ENCODE data around the gene TPST1. TPM values are rescaled to one million over a fixed set of nuclear protein-coding genes. Genes with fewer than 3 reads are reported as not detected.

The TPST1 gene
- total RNA-seq, 1 donor from 2014 or later = 6.0 TPM

DNA sequence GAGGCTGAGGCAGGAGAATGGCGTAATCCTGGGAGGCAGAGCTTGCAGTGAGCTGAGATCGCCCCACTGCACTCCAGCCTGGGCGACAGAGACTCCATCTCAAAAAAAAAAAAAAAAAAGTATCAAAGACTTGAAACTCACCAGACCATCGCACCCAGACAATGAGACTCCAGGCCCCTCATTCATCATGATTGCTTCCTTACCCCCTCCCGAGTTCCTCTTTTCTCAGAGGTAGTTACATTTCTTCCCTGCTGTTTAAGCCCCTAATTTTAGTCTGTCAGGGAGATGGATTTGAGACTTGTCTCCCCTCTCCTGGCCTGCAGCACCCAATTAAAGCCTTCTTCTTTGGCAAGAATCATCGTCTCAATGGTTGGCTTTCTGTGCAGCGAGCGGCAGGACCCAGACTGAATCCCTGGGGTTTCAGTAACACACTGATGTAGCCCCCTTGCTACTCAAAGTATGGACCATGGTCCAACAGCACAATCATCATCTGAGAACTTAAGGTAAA is 19.4 kb upstream of the TPST1 start:
- DNase-seq = no peak
- no peak for ATAC-seq
- intact Hi-C loops (cut with micrococcal nuclease) = no loop called here

GRCh38 chr7:66186991-66187390 is 18.1 kb upstream of the TPST1 start:
- no peak for ATAC-seq
- intact Hi-C loops (cut with micrococcal nuclease) = no loop called here
- no peak for DNase-seq

GRCh38 chr7:66187905-66188304 is 17.2 kb upstream of the TPST1 start:
- intact Hi-C loops (cut with micrococcal nuclease) = no loop called here
- ATAC-seq = peak; percentile 84
- peak; percentile 45 for DNase-seq

- intact Hi-C loops (cut with micrococcal nuclease) = no loop called here
- ATAC-seq (no peak), DNase-seq (no peak)
Observed at GRCh38 chr7:66188645-66189044, 16.5 kb upstream of the TPST1 start.

DNA sequence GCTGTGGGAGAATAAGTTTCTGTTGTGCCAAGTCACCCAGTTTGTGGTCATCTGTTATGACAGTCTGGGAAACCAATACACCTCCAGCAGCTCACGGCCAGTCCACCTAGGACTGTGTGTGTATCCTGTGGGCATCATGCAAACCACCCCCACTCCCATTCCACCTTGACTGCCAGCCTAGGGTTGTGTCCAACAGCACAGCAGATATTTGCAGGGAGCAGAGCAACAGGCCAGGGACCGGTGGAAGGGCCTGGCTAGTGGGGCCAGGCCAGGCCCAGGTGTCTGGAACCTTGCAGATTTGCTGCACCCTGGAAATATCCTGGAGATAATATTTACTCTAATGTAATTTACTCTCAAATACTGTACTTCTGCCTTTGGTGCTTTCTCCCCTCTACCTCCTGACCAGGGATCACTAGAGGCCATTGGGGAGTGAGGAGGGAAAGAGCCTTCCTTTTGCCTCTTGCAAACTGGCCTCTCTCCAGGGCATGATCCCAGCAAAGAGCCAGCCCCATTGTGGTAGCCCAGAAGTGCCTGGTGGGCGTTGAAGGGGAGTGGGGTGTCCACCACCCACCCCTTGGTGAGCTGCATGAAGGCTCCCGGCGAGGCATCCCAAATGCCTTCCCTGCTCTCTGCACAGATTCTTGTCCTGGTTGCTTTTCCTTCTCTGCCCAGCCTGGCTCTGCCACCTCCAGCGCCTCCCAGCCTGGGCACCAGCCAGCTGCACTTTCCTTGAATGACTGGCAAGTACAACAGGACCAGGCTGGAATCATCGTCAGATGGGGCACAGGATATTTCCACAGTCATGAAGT is 15.2 kb upstream of the TPST1 start:
- intact Hi-C loops (cut with micrococcal nuclease) = no loop called here
- DNase-seq (no peak), ATAC-seq (no peak)

DNA sequence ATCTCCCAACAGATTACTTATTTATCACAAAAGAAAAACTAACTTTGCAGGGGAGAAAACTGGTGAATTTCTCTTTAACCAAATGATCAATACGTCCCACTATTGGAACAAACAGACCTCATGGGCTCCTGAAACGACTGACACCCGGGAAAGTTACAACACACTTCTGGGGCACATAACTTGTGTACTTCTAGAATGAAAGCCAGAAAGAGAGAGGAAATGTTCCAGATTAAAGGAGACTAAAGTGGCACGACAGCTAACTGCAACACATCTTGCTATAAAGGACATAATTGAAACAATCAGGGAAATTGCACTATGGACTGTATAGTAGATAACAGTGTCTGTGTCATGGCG is 14.7 kb upstream of the TPST1 start:
- ATAC-seq (no peak), DNase-seq (no peak)
- intact Hi-C loops (cut with micrococcal nuclease) = no loop called here

DNA sequence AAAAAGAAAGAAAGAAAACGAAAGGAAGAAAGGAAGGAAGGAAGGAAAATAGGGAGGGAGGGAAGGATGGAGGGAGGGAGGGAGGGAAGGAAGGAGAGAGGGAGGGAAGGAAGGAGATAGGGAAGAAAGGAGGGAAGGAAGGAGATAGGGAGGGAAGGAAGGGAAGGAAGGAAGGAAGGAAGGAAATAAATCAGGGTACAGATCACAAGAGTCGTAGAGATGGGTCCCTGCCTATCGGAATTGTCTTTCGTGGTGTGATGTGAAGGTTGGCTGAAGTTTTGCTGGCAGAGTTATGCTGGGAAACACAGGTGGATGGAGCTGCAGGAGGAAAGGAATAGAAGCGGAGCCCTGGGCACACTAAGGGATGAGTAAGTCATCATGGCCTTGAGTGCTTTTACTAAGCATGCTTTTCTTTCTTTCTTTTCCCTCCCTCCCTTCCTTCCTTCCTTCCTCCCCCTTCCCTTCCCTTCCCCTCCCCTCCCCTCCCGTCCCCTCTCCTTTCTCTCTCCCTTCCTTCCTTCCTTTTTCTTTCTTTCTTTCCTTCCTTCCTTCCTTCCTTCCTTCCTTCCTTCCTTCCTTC is 11.9 kb upstream of the TPST1 start:
- DNase-seq = no peak
- intact Hi-C loops (cut with micrococcal nuclease) = no loop called here
- ATAC-seq = no peak

- no peak for DNase-seq
- peak; percentile 55 for ATAC-seq
- intact Hi-C loops (cut with micrococcal nuclease) = no loop called here
Observed at GRCh38 chr7:66198469-66198868, 6.7 kb upstream of the TPST1 start.

GRCh38 chr7:66198956-66199355 is 6.2 kb upstream of the TPST1 start:
- no peak for ATAC-seq

GRCh38 chr7:66202441-66202840 is 2.7 kb upstream of the TPST1 start:
- no peak for DNase-seq
- no peak for ATAC-seq
- intact Hi-C loops (cut with micrococcal nuclease) = loop anchor here (10.0 kb wide), 1 partner anchor 212 kb away; no protein-coding TSS in a partner anchor

More at GRCh38 chr7:66198956-66199355, 6.2 kb upstream of the TPST1 start:
- intact Hi-C loops (cut with micrococcal nuclease) = no loop called here
- no peak for DNase-seq

DNA sequence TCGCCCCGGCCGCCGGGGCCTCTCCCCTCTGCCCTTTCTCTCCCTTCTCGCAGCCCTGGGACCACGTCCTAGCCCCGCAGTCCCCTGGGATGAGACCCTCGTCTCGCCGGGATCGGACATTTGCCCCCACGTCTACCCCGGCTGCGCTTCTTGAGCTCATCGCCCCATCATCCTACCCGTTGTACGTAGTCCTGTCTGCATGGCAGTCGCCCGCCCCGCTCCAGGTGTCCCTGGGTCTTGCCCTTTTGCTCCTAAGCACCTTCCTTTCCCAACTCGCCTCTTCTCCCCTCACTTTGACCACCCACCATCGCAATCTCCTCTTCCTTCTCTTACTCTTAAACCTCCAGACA is 582 bp downstream of the TPST1 start:
- intact Hi-C loops (cut with micrococcal nuclease) = loop anchor here (10.0 kb wide), 1 partner anchor 209 kb away; no protein-coding TSS in a partner anchor

GRCh38 chr7:66206119-66206933 is 1.2 kb downstream of the TPST1 start:
- DNase-seq = no peak
- intact Hi-C loops (cut with micrococcal nuclease) = loop anchor here (10.0 kb wide), 1 partner anchor 208 kb away; no protein-coding TSS in a partner anchor
- ATAC-seq = no peak

More for the DNA sequence above, 582 bp downstream of the TPST1 start:
- ATAC-seq = peak; percentile 8
- DNase-seq = no peak

DNA sequence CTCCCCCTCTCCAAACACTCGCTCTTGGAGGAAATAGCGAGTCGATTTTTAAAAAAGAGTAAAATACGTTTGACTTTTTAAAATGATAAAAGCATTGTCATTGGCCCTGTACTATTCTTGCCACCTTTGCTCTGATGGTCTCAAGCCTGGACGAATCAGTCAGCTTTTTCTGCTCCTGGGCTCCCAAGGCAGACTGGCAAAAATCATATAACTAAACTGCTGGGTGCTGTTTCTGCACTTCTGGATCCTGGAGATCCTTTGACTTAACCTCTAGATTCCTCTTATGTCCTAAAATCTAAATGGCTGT is 1.8 kb downstream of the TPST1 start:
- intact Hi-C loops (cut with micrococcal nuclease) = loop anchor here (10.0 kb wide), 1 partner anchor 208 kb away; no protein-coding TSS in a partner anchor
- no peak for DNase-seq
- no peak for ATAC-seq

GRCh38 chr7:66207540-66207939 is 2.4 kb downstream of the TPST1 start:
- DNase-seq (no peak), ATAC-seq (no peak)
- intact Hi-C loops (cut with micrococcal nuclease) = loop anchor here (10.0 kb wide), 1 partner anchor 207 kb away; no protein-coding TSS in a partner anchor

- intact Hi-C loops (cut with micrococcal nuclease) = no loop called here
Observed at GRCh38 chr7:66211429-66211828, 6.3 kb downstream of the TPST1 start.

DNA sequence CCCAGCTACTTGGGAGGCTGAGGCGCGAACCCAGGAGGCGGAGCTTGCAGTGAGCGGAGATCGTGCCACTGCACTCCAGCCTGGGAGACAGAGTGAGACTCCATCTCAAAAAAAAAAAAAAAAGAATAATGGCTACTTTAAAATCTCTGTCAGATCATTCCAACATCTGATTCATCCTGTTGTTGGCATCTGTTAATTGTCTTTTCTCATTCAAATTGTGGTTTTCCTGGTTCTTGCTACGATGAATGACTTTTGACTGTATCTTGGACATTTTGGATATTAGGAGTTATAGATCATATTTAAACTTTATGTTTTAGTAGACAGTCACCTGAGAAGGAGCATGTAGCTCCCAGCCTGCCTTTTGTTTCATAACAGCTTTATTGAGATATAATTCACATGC is 8.5 kb downstream of the TPST1 start:
- intact Hi-C loops (cut with micrococcal nuclease) = no loop called here
- no peak for ATAC-seq
- DNase-seq = no peak

More at GRCh38 chr7:66211429-66211828, 6.3 kb downstream of the TPST1 start:
- DNase-seq = no peak
- peak; percentile 39 for ATAC-seq

DNA sequence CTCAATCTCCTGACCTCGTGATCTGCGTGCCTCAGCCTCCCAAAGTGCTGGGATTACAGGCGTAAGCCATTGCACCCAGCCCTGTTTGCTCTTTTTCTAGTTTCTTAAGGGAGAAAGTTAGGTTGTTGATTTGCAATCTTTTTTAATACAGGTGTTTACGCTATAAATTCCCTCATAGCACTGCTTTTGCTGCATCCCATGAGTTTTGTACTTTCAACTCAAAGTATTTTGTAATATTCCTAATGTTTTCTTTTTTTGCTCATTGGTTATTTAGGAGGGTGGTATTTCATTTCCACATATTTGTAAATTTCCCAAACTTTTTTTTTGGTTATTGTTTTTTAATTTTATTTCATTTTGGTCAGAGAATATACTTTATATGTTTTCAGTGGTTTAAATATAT is 11.6 kb downstream of the TPST1 start:
- intact Hi-C loops (cut with micrococcal nuclease) = no loop called here
- ATAC-seq (no peak), DNase-seq (no peak)

DNA sequence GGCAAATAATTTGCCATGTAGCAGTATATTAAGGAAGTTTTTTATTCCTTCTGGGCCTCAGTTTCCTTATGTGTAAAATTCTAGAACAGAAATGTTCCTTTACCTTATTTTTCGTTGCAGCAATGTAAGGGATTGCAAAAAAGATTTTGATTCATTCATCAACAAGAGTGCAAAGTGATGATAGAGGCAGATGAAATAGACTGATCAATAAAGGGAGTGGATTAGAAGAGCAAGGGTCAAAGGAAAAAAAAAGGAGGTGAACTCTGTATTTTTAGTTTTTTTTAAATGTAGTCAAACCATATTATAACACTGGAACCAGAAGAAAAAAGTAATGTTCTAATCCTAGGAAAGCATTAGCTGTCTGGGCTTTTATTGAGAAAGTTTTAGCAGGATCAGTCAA is 14.7 kb downstream of the TPST1 start:
- ATAC-seq (no peak), DNase-seq (no peak)
- intact Hi-C loops (cut with micrococcal nuclease) = no loop called here

- ATAC-seq = no peak
- no peak for DNase-seq
- intact Hi-C loops (cut with micrococcal nuclease) = no loop called here
Observed at GRCh38 chr7:66221442-66221841, 16.3 kb downstream of the TPST1 start.

DNA sequence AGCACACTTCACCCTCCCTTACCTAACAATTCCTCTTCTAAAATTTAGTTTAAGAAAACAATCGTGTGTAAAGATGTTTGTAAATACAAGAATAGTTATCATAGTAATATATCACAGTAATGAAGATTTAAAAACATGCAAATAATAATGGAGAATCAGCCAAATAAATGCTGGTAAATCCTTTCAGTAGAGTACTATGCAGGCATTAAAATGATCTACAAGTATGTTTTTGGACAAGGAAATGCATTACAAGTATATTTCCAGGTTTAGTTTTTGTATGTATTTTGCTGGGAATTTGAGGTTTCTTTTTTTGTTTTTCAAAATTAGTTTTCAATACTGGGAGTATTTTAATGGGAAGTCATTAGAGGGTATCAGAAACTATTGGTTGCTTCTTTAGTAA is 22.7 kb downstream of the TPST1 start:
- ATAC-seq (no peak), DNase-seq (no peak)
- intact Hi-C loops (cut with micrococcal nuclease) = no loop called here

All from left ventricle myocardium superior (tissue), 1 donor.